OCI-LY1 (cell line): Measurements from ENCODE around the gene CACNA1B.

ENCODE experiments used
- H2AFZ ChIP-seq: fragments of 200-600 bp; sonication (generic), shearing (Covaris generic); 2 replicates; pipeline ENCODE4 v1.6.0; 2014; ENCODE audit warnings: antibody characterized with exemption, mild to moderate bottlenecking, low read length
- H3F3A ChIP-seq: fragments of 200-600 bp; sonication (generic), shearing (Covaris generic); 2 replicates; pipeline ENCODE4 v1.6.0; 2014; ENCODE audit warnings: mild to moderate bottlenecking, antibody characterized with exemption, low read length, moderate library complexity; ENCODE audit not compliant: insufficient read depth
- H3K27ac ChIP-seq: fragments of 200-600 bp; sonication (generic); 2 replicates; pipeline ENCODE4 v1.5.1; 2014; ENCODE audit warnings: low read length, mixed run types, mild to moderate bottlenecking, low read depth; ENCODE audit not compliant: poor library complexity, severe bottlenecking
- H3K27me3 ChIP-seq: fragments of 200-600 bp; sonication (generic); 2 replicates; pipeline ENCODE4 v1.6.0; 2014; ENCODE audit warnings: antibody characterized with exemption, mild to moderate bottlenecking, low read length, moderate library complexity; ENCODE audit not compliant: insufficient read depth
- H3K36me3 ChIP-seq: fragments of 200-600 bp; sonication (generic); 2 replicates; pipeline ENCODE4 v1.6.1; 2014; ENCODE audit warnings: mild to moderate bottlenecking, antibody characterized with exemption, low read length, moderate library complexity, mixed read lengths; ENCODE audit not compliant: insufficient read depth
- H3K4me1 ChIP-seq: fragments of 200-600 bp; sonication (generic); 2 replicates; pipeline ENCODE4 v1.5.1; 2014; ENCODE audit warnings: mild to moderate bottlenecking, low read length, moderate library complexity; ENCODE audit not compliant: insufficient read depth, severe bottlenecking
- H3K4me2 ChIP-seq: fragments of 200-600 bp; sonication (generic), shearing (Covaris generic); 2 replicates; pipeline ENCODE4 v1.6.1; 2014; ENCODE audit warnings: low read length
- H3K4me3 ChIP-seq: fragments of 200-600 bp; sonication (generic); 2 replicates; pipeline ENCODE4 v1.5.1; 2014; ENCODE audit warnings: low read length, low read depth, mild to moderate bottlenecking, mixed read lengths; ENCODE audit not compliant: poor library complexity, severe bottlenecking
- H3K79me2 ChIP-seq: fragments of 200-600 bp; shearing (Covaris generic); 2 replicates; pipeline ENCODE4 v1.6.1; 2016; ENCODE audit warnings: mixed run types, low read length, mixed read lengths; ENCODE audit not compliant: insufficient read depth
- H3K9ac ChIP-seq: fragments of 200-600 bp; sonication (generic), shearing (Covaris generic); 2 replicates; pipeline ENCODE4 v1.6.1; 2014; ENCODE audit warnings: mild to moderate bottlenecking, low read length, mixed read lengths
- H3K9me2 ChIP-seq: fragments of 200-600 bp; sonication (generic), shearing (Covaris generic); 2 replicates; pipeline ENCODE4 v1.6.1; 2014; ENCODE audit warnings: low read depth, mild to moderate bottlenecking, low read length, mixed read lengths
- H3K9me3 ChIP-seq: fragments of 200-600 bp; shearing (Covaris generic); 2 replicates; pipeline ENCODE4 v1.6.1; 2014; ENCODE audit warnings: low read length, mixed read lengths
- H4K20me1 ChIP-seq: fragments of 200-600 bp; sonication (generic), shearing (Covaris generic); 2 replicates; pipeline ENCODE4 v1.6.0; 2016; ENCODE audit warnings: mild to moderate bottlenecking, low read length; ENCODE audit not compliant: insufficient read depth
- CTCF ChIP-seq: fragments of 200-600 bp; sonication (generic), shearing (Covaris generic); IDR thresholded peaks from 2 replicates; pipeline ENCODE4 v1.5.1; 2017; ENCODE audit warnings: mild to moderate bottlenecking, antibody characterized with exemption, low read length, moderate library complexity, mixed read lengths
- EZH2 ChIP-seq: fragments of 200-600 bp; sonication (generic), shearing (Covaris generic); IDR thresholded peaks from 2 replicates; pipeline ENCODE4 v1.8.0; 2017; ENCODE audit warnings: borderline replicate concordance, mixed run types, mild to moderate bottlenecking, antibody characterized with exemption, low read length, moderate library complexity, mixed read lengths

Gene CACNA1B

GRCh38 chr9:138097501-138097991 lies 220.0 kb downstream of the CACNA1B start:
- no peak overlapping the region for H3K4me3 ChIP-seq
- no peaks in the 10 kb centered on the region for H3F3A ChIP-seq
- no peaks in the 10 kb centered on the region for H3K79me2 ChIP-seq
- H3K4me2 ChIP-seq, result no peak overlapping the region
- no peak for TF ChIP-seq EZH2
- no peak for TF ChIP-seq CTCF
- H3K9me2 ChIP-seq, result no peaks in the 10 kb centered on the region
- no peaks in the 10 kb centered on the region for H3K9me3 ChIP-seq
- no peak overlapping the region for H3K27ac ChIP-seq
- H3K4me1 ChIP-seq, result no peaks in the 10 kb centered on the region
- H3K9ac ChIP-seq, result no peak overlapping the region
- H3K27me3 ChIP-seq, result 0 out of 2 replicates have a peak, but pooled peaks cover 6% of the 10 kb centered on the region
- no peak overlapping the region for H2AFZ ChIP-seq
- H4K20me1 ChIP-seq, result no peaks in the 10 kb centered on the region
- H3K36me3 ChIP-seq, result no peaks in the 10 kb centered on the region

- TF ChIP-seq CTCF (no peak), EZH2 (no peak)
- Histone ChIP-seq H3K27ac (no peak overlapping the region), H3F3A (no peaks in the 10 kb centered on the region), H3K9me2 (no peaks in the 10 kb centered on the region), H3K27me3 (0 out of 2 replicates have a peak, but pooled peaks cover 6% of the 10 kb centered on the region), H4K20me1 (no peaks in the 10 kb centered on the region), H3K9ac (no peak overlapping the region), H3K4me3 (no peak overlapping the region), H3K36me3 (no peaks in the 10 kb centered on the region), H3K79me2 (no peaks in the 10 kb centered on the region), H3K4me2 (no peak overlapping the region), H3K9me3 (no peaks in the 10 kb centered on the region), H2AFZ (no peak overlapping the region), H3K4me1 (no peaks in the 10 kb centered on the region)
Measured at GRCh38 chr9:138098116-138098907, 220.7 kb downstream of the CACNA1B start.

- Histone ChIP-seq H3K9me3 (no peaks in the 10 kb centered on the region), H4K20me1 (no peaks in the 10 kb centered on the region), H3K27ac (no peak overlapping the region), H3K4me1 (no peaks in the 10 kb centered on the region), H3K9ac (no peak overlapping the region), H3F3A (no peaks in the 10 kb centered on the region), H3K4me2 (no peak overlapping the region), H3K27me3 (0 out of 2 replicates have a peak, but pooled peaks cover 6% of the 10 kb centered on the region), H3K36me3 (no peaks in the 10 kb centered on the region), H3K79me2 (no peaks in the 10 kb centered on the region), H3K9me2 (no peaks in the 10 kb centered on the region), H3K4me3 (no peak overlapping the region), H2AFZ (no peak overlapping the region)
- TF ChIP-seq CTCF, result no peak
- no peak for TF ChIP-seq EZH2
Measured at GRCh38 chr9:138098908-138099791, 221.6 kb downstream of the CACNA1B start.
